OCI-LY1 (cell line): ENCODE data around the gene ZBTB8B.

Experiments used
- EZH2 ChIP-seq: fragments of 200-600 bp; sonication (generic), shearing (Covaris generic); IDR thresholded peaks from 2 replicates; pipeline ENCODE4 v1.8.0; 2017; ENCODE audit warnings: borderline replicate concordance, mixed run types, mild to moderate bottlenecking, antibody characterized with exemption, low read length, moderate library complexity, mixed read lengths
- TF ChIP-seq, protein P1 (sequence below): fragments of 200-600 bp; sonication (generic), shearing (Covaris generic); IDR thresholded peaks from 2 replicates; pipeline ENCODE4 v1.5.1; 2017; ENCODE audit warnings: mild to moderate bottlenecking, antibody characterized with exemption, low read length, moderate library complexity, mixed read lengths

DNA sequence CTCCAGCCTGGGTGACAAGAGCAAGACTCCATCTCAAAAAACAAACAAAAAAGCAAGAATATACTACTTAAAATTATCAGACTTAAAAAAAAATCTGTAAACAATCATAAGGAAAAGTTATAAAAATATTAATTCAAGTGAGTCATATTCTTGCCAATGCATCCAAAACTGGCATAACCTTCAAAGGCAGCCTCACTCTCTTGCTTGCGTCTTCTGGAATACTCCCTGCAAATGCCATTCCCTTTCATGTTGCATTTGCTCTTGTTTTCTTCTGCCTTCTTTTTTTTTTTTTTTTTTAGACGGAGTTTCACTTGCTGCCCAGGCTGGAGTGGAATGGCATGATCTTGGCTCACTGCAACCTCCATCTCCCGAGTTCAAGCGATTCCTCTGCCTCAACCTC, 42.1 kb downstream of the ZBTB8B start:
- TF ChIP-seq, protein P1, sequence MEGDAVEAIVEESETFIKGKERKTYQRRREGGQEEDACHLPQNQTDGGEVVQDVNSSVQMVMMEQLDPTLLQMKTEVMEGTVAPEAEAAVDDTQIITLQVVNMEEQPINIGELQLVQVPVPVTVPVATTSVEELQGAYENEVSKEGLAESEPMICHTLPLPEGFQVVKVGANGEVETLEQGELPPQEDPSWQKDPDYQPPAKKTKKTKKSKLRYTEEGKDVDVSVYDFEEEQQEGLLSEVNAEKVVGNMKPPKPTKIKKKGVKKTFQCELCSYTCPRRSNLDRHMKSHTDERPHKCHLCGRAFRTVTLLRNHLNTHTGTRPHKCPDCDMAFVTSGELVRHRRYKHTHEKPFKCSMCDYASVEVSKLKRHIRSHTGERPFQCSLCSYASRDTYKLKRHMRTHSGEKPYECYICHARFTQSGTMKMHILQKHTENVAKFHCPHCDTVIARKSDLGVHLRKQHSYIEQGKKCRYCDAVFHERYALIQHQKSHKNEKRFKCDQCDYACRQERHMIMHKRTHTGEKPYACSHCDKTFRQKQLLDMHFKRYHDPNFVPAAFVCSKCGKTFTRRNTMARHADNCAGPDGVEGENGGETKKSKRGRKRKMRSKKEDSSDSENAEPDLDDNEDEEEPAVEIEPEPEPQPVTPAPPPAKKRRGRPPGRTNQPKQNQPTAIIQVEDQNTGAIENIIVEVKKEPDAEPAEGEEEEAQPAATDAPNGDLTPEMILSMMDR = no peak
- no peak for TF ChIP-seq EZH2
